SK-N-SH (cell line): ENCODE results near the gene ZNF532.

Experiments
- JUND ChIP-seq: IDR thresholded peaks from 2 replicates; pipeline ENCODE4 v1.4.0; 2012
- SIN3A ChIP-seq: IDR thresholded peaks from 2 replicates; pipeline ENCODE4 v1.6.1; 2012; ENCODE audit warnings: low read depth, mild to moderate bottlenecking, low read length, moderate library complexity, borderline replicate concordance

DNA sequence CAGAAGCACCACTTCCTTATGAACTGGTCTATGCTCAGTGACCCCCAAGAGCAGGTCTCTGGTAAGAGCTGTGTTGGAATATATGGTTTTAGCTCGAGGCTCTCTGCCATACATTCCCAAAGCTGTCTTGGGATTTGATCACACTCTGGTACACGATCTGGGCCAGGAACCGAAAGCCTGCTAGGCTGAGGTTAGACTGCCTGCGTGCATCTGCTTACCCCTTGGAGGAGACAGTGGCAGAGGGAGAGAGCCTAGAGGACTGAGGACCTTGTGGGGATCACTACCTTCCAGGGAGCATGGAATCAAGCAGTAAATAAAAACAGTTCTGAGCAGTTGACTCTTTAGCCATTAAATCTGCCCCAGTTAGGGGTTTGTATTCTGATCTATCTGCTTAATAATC is 63.7 kb downstream of the ZNF532 start:
- TF ChIP-seq SIN3A (no peak), JUND (no peak)
